Nephron (organoid): ENCODE measurements around the gene ABCC3.

Source experiments
- H3K27ac Mint-ChIP-seq, 3 experiments: 2 replicates each; pipeline ENCODE4 v1.8.0; 2020; ENCODE audit warnings: mixed read lengths in 3 of 3, mild to moderate bottlenecking in 2 of 3, moderate library complexity in 1 of 3
- H3K27me3 Mint-ChIP-seq: 2 replicates; pipeline ENCODE4 v1.8.0; 2021; ENCODE audit warnings: low read depth, mild to moderate bottlenecking, moderate library complexity, mixed read lengths
- H3K36me3 Mint-ChIP-seq: 2 replicates; pipeline ENCODE4 v1.8.0; 2020; ENCODE audit warnings: low read depth, mixed read lengths
- H3K4me1 Mint-ChIP-seq: 2 replicates; pipeline ENCODE4 v1.8.0; 2020; ENCODE audit warnings: mixed read lengths
- H3K4me3 Mint-ChIP-seq, 3 experiments: 2 replicates each; pipeline ENCODE4 v1.8.0; 2020; ENCODE audit warnings: mild to moderate bottlenecking in 3 of 3, mixed read lengths in 3 of 3, moderate library complexity in 2 of 3
- H3K9me3 Mint-ChIP-seq: 2 replicates; pipeline ENCODE4 v1.8.0; 2020; ENCODE audit warnings: mixed read lengths
- CTCF ChIP-seq, 3 experiments: fragments of 200-600 bp; sonication (generic); IDR thresholded peaks; one replicate each; pipeline ENCODE4 v1.5.0; 2021; ENCODE audit warnings: antibody characterized with exemption in 3 of 3; ENCODE audit not compliant: unreplicated experiment in 3 of 3

ABCC3 gene

GRCh38 chr17:50594128-50594823 is 40.4 kb upstream of the ABCC3 start:
- Mint-ChIP-seq H3K27ac (peak overlapping the region in 2 of 3 experiments; percentile 13 to 26), H3K36me3 (peaks cover 9% of the 10 kb centered on the region)

GRCh38 chr17:50594892-50595291 is 39.8 kb upstream of the ABCC3 start:
- TF ChIP-seq CTCF (IDR thresholded peaks at IDR 0.05; ENCODE audit: unreplicated experiment in 3 of 3) = no peak
- Mint-ChIP-seq H3K36me3 (peaks cover 9% of the 10 kb centered on the region), H3K4me3 (no peak overlapping the region), H3K4me1 (peaks cover 39% of the 10 kb centered on the region), H3K9me3 (no peaks in the 10 kb centered on the region), H3K27me3 (peaks cover under 1% of the 10 kb centered on the region), H3K27ac (peak overlapping the region in 2 of 3 experiments; percentile 13 to 16)

More at GRCh38 chr17:50594128-50594823, 40.4 kb upstream of the ABCC3 start:
- H3K4me1 Mint-ChIP-seq = peaks cover 45% of the 10 kb centered on the region
- no peaks in the 10 kb centered on the region for H3K9me3 Mint-ChIP-seq
- H3K27me3 Mint-ChIP-seq = no peaks in the 10 kb centered on the region
- no peak overlapping the region for H3K4me3 Mint-ChIP-seq
- no peak for TF ChIP-seq CTCF (IDR thresholded peaks at IDR 0.05; ENCODE audit: unreplicated experiment in 3 of 3)

GRCh38 chr17:50596191-50597037 is 38.3 kb upstream of the ABCC3 start:
- peaks cover 24% of the 10 kb centered on the region for H3K4me1 Mint-ChIP-seq
- H3K9me3 Mint-ChIP-seq = no peaks in the 10 kb centered on the region
- H3K27ac Mint-ChIP-seq = no peak overlapping the region
- H3K27me3 Mint-ChIP-seq = peaks cover 3% of the 10 kb centered on the region
- no peak overlapping the region for H3K4me3 Mint-ChIP-seq
- peaks cover 9% of the 10 kb centered on the region for H3K36me3 Mint-ChIP-seq
- TF ChIP-seq CTCF (IDR thresholded peaks at IDR 0.05; ENCODE audit: unreplicated experiment in 3 of 3) = peak; percentile 23 to 32 (median 27)

GRCh38 chr17:50598487-50598886 is 36.2 kb upstream of the ABCC3 start:
- Mint-ChIP-seq H3K27ac (no peak overlapping the region), H3K4me3 (no peak overlapping the region), H3K27me3 (peaks cover 14% of the 10 kb centered on the region), H3K9me3 (no peaks in the 10 kb centered on the region), H3K4me1 (peaks cover 25% of the 10 kb centered on the region), H3K36me3 (peaks cover 18% of the 10 kb centered on the region)
- no peak for TF ChIP-seq CTCF (IDR thresholded peaks at IDR 0.05; ENCODE audit: unreplicated experiment in 3 of 3)

GRCh38 chr17:50599606-50600005 is 35.1 kb upstream of the ABCC3 start:
- H3K9me3 Mint-ChIP-seq = no peaks in the 10 kb centered on the region
- H3K4me1 Mint-ChIP-seq = peaks cover 30% of the 10 kb centered on the region
- TF ChIP-seq CTCF (IDR thresholded peaks at IDR 0.05; ENCODE audit: unreplicated experiment in 3 of 3) = no peak
- H3K27ac Mint-ChIP-seq = no peak overlapping the region
- H3K4me3 Mint-ChIP-seq = no peak overlapping the region
- peaks cover 18% of the 10 kb centered on the region for H3K36me3 Mint-ChIP-seq
- H3K27me3 Mint-ChIP-seq = peaks cover 14% of the 10 kb centered on the region
